Lung microvascular endothelial cell (primary cell): ENCODE data around the gene GTF2H3. TPM values are rescaled to one million over a fixed set of nuclear protein-coding genes. Genes with fewer than 3 reads are reported as not detected.
"Not testable (repeated sequence)": the region's sequence is repeated elsewhere in the genome, so short reads cannot be mapped to it uniquely, and the experiment has no call there.

ENCODE experiments used
- DNase-seq, 2 donors: peaks; one replicate each; pipeline versions ENCODE4 v3.0.0 to v3.0.0-alpha.2; 2010; ENCODE audit warnings: low read depth in 2 of 2
- total RNA-seq: library from RNA; depleted of rRNA; stranded (reverse); fragments of >200 nt; gene quantifications from 2 replicates; pipeline ENCODE4 v1.2.1, GENCODE V29; 2014

Gene GTF2H3
- total RNA-seq: 16.7 and 17.0 TPM in 2 replicates

DNA sequence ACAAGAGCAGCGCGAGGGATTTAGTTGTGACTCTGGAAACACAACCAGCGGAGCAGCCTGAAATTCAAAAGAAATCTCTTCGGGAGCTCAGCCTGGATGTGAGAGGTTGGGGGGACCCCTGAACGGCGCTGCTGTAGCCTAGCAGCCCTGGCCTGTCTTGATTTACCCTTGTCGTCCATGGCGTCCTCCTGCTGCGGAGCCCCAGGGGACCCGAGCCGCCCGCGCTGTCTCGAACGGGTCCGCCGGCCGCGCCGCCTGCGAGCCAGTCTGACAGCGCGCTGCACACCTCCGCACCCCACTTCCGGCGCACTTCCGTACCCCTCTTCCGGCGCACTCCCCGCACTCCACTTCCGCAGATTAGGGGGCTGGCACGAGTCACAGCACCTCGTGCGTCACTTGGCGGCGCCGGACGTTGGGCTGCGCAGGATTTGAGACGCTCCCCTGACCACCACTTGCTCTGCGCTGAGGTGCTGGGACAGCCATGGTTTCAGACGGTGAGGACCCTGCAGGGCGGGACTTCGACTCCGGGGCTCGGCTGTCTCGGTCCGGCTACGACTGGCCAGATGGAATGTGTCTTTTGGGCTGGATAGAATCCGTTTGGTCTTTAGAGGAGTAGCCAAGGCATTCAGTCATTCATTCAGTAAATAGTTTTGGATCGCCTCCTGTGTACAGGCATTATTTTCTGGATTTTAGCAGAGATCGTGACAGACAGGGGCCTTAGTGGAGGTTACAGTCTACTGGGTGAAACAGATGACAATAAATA lies at the start of gene GTF2H3, which contains the start of gene EIF2B1:
Gene GTF2H3 (plus strand): TSS at position 451 of the 763 bp plus-strand sequence. CDS start 31 bp downstream, at position 482.
Gene EIF2B1 (minus strand): TSS at position 308 of the 763 bp plus-strand sequence. CDS start 129 bp downstream, at position 179.
- DNase-seq: peak; percentile 97 to 98

GRCh38 chr12:123591702-123592481 lies 41.7 kb upstream of the GTF2H3 start:
- DNase-seq: peak in 1 of 2 donors; percentile 48

DNA sequence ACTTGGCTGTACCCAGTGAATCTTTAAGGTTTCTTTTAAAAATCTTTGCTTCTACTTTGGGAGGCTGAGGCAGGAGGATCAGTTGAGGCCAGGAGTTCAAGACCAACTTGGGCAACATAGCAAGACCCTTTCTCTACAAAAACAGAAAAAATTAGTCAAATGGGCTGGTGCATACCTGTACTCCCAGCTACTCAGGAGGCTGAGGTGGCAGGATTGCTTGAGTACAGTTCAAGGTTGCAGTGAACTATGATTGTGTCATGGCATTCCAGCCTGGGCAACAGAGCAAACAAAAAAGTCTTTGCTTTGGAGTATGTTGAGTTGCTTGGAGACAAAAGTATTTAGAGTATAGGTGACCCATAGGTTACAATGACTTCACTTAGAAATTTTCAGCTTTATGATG lies 37.9 kb upstream of the GTF2H3 start:
- no peak for DNase-seq

DNA sequence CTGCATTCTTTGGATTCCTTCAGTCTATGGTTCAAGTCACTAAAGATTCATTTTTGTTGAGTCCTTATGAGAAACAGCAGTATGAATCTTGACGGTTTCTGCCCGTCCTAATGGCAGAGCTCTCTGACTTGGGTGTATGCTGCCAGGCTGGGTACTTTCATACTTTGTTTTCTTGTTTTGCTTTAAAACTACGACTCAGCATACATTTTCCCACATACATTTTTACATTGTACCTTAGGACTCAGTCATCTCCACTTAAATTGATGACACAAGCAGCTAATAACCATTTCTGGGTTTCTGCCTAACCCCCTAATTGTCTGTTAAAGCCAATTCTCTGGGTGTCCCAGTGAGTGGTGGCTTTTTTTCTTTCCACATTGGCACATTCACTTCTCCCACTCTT lies 36.5 kb upstream of the GTF2H3 start:
- no peak for DNase-seq

DNA sequence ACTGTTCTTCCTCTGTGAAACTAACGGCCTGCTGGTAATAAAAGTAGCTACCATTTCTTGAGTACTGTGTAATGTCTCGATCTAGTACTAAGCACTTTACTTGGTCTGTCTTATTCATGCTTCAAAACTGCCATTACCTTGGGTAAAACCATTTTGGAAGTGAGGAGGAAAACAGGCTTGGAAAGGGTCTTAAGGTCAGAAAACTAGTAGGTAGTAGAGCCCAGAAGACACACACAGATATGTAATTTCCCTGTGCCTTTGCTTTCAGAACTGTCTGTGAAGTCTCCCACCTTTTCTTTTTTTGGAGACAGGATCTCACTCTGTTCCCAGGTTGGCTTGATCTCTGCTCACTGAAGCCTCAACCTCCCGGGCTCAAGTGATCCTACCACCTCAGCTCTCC lies 35.1 kb upstream of the GTF2H3 start:
- no peak for DNase-seq

DNA sequence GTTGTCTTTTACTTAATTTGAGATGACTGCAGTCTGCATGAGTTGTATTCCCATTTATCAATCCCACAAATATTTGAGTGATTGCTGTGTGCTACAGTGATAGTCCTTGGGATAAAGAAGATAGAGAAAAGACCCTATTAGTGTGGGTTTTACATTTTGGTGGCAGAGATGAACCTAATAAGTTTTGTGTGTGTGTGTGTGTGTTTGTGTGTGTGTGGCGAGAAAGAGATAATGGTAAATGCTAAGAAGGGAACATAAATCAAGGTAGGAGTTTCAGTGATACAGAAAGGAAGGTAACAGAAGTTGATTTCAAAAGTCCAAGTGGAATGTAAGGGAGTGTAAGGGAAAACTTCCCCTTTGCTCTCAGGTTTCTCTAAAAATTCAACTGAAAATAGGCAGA lies 34.3 kb upstream of the GTF2H3 start:
- DNase-seq: no peak

GRCh38 chr12:123599721-123600120 lies 33.9 kb upstream of the GTF2H3 start:
- DNase-seq: no peak

DNA sequence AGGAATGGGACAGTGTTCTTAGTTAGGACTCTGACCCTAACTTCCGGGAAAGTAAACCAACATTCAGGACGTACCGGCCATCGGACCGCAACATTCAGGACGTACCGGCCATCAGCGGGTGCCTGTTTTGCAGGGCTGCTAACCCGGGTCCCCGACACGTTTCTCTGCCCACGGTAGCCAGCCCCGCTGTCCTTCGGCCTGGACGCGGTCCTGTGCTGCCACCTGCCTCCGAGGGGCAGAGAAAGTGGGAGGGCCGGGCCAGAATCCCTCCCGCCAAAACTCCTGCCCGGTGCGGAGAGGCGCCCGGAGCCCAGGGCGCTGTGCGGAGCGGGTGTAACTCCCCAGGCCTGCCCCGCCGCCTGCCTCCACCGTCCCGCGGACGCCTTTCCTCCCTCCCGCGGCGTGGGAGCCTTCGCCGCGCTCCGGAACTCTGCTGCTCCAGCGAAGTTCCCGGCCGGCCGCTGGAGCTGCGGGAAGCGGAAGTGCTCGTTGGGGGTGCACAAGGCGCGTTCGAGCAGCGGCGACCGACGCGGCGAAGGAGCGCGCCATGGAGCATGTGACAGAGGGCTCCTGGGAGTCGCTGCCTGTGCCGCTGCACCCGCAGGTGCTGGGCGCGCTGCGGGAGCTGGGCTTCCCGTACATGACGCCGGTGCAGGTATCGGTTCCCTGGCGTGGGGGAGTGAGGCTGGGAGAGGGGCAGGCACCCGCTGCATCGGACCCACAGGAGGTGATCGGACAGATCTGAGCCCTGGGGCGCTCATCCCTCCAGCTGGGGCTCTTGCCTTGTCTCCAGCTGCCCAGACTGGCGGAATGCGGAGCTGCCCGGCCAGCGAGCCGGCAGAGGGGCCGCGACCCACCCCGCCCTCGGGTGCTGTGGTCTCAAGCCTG lies 31.8 kb upstream of the GTF2H3 start, which contains the start of gene DDX55:
Gene DDX55 (plus strand): TSS at position 498 of the 888 bp plus-strand sequence. CDS start 50 bp downstream, at position 548.
- DNase-seq: peak; percentile 88 to 93

DNA sequence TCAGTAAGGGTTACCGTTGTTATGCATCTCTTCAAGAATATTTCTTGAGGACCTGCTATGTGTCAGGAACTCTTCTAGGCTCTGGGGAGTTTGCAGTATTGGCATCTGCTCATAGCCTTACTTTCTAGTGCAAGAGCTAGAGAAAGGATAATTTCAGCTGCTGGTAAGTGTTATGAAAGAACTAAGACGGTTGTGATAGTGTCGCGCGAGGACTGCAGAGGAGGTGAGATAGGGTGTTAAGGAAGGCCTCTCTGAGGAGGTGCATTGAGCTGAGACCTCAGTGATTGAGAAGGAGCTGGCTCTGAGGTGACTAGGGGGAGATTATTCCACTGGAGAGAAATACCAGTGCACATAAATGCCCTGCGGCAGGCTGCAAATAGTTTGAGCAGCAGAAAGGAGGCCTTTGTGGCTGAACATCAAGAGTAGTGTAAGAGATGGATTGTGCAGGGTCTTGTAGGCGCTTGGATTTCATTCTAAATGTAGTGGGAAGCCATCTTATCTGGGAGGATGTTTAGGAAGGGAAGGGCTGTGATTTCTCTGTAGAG lies 30.9 kb upstream of the GTF2H3 start:
- DNase-seq: no peak

- not testable (repeated sequence) for DNase-seq
Observed at GRCh38 chr12:123603495-123603894, 30.1 kb upstream of the GTF2H3 start.

- no peak for DNase-seq
Observed at GRCh38 chr12:123607756-123608155, 25.9 kb upstream of the GTF2H3 start.

- no peak for DNase-seq
Observed at GRCh38 chr12:123608182-123608581, 25.4 kb upstream of the GTF2H3 start.

DNA sequence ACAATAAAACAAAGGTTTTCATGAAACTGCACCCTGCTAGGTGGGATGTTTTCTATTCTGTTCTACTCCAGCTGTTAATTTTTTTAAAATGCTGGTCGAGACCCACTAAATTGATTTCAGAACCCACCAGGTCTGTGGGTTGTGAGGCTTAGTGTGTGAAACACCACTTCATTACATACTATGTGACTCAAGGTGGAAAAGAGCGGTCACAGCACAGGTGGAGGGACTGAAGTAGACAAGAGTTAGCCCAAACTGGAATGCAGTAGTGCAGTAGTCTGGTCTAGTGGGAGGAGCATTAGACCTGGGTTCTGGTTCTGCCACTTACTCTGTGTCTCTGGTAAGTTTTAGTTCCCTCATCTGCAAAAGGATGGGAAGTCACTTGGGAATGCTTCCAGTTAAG lies 19.5 kb upstream of the GTF2H3 start:
- DNase-seq: no peak

DNA sequence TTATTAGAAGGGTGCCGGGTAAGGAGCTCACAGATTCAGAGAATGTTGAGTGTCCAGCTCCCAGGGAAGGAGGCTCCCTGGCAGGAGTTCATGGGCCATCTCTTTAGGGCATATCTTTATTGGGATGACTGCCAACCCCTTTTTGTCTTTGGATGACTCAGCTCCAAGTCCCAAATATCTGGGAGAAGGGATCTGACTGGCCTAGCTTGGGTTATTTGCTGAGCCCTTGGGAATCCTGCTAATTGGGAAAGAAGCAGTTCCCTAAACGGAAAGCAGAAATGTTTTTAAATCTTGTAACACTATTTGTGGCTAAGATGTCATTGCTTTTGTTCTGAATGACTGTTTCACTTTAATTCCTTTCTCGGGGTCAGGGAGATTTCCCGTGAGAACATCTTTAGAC lies 19.1 kb upstream of the GTF2H3 start:
- no peak for DNase-seq

GRCh38 chr12:123617144-123617543 lies 16.5 kb upstream of the GTF2H3 start:
- no peak for DNase-seq

DNA sequence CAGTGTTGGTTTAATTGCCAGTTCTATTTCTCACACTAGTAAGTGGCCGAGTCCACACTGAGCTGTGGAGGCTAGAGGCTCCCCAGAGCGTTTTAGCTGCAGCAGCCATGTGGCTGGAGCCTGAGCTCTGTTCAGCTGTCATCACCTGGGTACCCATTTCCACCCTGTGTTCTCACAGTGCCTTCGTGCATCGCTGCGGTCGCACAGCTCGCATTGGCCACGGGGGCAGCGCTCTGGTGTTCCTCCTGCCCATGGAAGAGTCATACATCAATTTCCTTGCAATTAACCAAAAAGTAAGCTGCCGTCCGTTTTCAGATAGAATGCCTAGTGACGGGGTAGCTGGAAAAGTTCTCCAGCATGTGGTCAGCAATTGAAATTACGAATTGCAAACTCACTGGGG lies 16.0 kb upstream of the GTF2H3 start:
- no peak for DNase-seq

DNA sequence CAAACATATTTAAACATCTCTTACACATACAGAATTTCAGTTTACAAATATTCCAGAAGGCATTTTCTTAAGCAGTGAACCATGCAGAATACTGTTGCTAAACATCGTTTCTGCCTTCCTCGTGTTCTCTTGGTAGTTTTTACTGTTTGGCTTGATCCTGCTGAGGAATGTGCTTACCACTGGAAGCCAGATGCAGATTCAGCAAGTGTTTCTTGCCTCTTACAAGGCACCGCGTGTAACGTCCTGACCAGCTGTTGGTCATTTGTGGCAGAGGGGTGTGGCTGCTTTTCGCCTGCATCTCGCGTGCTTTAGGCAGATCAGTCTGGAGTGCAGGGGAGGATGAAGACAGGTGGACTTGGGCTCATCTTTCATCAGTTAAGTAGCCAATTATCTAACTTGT lies 12.5 kb upstream of the GTF2H3 start:
- no peak for DNase-seq

GRCh38 chr12:123621619-123622530 lies 11.8 kb upstream of the GTF2H3 start:
- DNase-seq: no peak

DNA sequence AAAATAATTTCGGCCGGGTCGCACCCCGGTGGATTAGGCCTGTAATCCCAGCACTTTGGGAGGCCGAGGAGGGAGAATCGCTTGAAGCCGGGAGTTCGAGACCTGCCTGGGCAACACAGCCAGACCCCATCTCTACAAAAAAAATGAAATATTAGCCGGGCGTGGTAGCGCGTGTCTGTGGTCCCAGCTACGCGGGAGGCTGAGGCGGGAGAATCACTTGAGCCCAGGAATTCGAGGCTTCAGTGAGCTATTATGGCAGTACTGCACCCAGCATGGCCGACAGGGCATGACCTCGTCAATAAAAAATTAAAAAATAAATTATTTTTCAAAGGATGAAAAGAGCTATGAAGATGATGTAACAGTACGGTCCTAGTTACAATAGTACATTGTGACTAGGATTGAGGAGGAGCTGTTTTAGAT lies 523 bp downstream of the GTF2H3 start:
- peak in 1 of 2 donors; percentile 4 for DNase-seq

- no peak for DNase-seq
Observed at GRCh38 chr12:123643911-123644310, 10.3 kb downstream of the GTF2H3 start.
